HG03175 (cell line): Measurements from ENCODE around the gene ACTRT2.

Source experiments
- ATAC-seq: cut with Tn5 transposase; IDR thresholded peaks from one replicate; pipeline ENCODE4 v1.9.1; 2021; ENCODE audit warnings: mild to moderate bottlenecking, moderate library complexity; ENCODE audit not compliant: unreplicated experiment

ACTRT2 gene

GRCh38 chr1:3052501-3052900 lies 31.2 kb downstream of the ACTRT2 start:
- ATAC-seq, result no peak

DNA sequence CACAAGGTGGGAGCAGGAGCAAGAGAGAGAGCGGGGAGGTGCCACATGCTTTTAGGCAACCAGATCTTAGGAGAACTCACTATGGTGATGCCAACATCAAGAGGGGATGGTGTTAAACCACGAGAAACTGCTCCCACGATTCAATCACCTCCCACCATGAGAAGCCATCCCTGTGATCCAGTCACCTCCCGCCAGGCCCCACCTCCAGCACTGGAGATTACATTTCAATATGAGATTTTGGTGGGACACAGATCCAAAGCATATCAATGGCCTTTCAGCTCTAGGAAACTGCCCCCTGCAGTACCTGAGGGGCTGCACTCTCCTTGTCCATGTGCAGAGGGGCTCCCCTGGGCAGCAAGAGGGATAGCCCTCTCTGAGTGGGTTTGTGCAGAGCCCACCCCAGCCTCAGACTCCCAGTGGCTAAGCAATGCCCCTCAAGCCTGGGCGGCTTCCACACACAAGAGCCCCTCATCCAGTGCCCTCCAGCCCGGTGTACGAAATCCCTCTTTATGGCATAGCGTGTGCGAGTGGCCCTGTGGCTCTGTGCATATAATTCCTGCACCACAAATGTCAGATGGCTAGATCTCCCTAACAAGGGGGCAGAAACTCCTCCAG lies 32.2 kb downstream of the ACTRT2 start:
- ATAC-seq, result no peak

- ATAC-seq, result no peak
Observed at GRCh38 chr1:3053986-3054385, 32.7 kb downstream of the ACTRT2 start.

- ATAC-seq, result no peak
Observed at GRCh38 chr1:3054474-3054873, 33.2 kb downstream of the ACTRT2 start.

DNA sequence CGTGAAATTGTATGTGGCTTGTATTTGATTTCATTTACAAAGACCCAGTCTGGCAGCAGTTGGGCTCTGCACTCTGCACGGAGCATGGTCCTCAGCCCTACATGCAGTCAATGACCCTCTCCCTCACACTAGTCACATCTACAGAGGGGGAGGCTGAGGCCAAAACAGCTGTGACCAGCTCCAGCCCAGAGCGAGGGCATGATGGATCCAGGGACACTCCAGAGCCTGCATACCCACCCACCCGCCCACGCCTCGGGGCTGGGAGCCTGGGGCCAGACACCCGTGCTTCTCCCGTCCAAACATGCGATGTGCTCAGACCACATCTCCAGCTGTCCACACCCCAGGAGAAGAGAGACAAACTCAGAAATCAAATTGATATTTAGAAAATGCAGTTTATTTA lies 33.8 kb downstream of the ACTRT2 start:
- no peak for ATAC-seq

DNA sequence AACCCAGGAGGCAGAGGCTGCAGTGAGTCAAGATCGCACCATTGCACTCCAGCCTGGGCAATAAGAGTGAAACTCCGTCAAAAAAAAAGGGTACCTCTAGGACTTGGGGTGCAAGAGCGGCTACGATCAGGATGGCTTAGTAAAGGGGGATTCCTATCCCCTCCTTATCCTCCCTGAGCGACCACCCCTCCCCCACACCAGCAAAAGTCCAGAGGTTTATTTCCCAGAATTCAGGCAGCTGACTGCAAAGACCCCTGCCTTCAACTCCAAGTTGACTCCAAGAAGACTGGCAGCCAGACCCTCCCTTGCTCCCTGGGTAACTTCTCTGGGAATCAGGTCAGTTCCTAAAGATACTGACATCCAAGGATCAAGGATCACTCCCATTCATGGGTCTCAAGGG lies 35.4 kb downstream of the ACTRT2 start:
- ATAC-seq, result no peak

DNA sequence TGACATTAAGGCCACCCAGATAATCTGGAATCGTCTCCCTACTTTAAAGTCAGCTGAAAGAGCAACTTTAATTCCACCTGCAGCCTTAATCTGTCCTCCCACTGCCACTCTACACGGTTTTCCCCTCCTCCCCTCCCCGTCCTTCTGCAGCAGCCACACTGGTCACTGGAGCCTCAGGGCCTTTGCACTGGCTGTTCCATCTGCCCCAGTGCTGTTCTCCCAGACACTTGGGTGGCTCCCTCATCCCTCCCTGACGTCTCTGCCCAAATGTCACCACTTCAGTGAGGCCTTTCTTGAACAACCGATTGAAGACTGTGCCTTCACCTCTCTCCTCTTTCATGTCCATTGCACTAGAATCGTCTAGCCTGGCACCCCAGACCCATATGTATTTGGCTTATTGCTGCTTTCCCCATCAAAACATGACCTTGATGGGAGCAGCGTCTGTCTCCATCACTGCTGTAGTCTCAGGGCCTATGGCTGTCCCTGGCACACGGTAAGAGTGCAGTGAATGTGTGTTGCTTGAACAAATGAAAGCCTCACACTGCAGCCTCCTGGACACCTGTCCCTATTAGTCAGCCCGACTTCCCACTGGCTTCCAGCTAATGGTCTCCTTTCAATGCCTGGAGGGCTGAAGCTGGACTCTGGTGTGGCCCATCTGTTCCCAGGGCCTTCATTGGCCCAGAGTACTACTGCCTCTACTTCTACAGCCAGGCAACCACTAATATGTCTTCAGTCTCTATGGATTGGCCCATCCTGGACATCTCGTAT lies 37.2 kb downstream of the ACTRT2 start:
- ATAC-seq, result no peak

DNA sequence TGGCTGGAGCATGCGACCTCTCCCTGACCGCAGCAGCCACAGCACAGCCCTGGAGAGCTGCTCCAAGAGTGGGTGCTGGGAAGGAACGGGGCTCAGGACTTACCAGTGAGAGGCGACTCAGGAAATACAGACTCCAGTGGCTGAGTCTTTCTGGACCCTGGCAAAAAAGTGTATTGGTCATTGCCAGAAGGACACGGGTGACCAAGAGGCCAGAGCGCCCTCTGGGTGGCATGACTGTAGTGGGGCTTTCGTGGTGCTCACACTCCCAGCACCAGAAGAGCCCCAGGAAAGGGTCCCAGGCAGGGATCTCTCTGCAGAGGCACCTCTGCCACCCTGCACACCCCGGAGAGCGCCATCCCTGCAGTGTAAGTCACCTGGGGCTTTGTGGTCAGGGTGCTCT lies 38.9 kb downstream of the ACTRT2 start:
- ATAC-seq, result no peak

GRCh38 chr1:3060601-3061551 lies 39.6 kb downstream of the ACTRT2 start:
- ATAC-seq, result no peak

DNA sequence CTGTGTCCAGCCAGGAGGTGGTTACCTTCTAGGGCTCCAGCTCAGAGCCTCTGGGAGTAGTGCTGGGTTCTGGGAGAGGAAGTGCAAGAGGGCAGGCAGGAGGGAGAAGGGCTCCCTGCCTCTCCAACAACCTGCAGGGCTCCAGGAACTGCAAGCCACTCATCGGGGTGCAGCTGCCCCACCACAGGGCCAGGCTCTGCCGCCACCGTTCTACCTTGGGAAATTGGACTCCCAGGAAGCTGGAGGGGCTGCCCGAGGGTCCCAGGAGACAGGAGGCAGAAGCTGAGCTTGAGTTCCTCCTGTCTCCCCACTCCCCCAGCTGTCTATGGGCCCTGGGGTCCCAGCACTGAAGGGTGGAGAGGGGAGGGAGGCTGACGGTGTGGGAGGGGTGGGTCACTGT lies 40.3 kb downstream of the ACTRT2 start:
- no peak for ATAC-seq

- ATAC-seq, result no peak
Observed at GRCh38 chr1:3061981-3062615, 40.8 kb downstream of the ACTRT2 start.

DNA sequence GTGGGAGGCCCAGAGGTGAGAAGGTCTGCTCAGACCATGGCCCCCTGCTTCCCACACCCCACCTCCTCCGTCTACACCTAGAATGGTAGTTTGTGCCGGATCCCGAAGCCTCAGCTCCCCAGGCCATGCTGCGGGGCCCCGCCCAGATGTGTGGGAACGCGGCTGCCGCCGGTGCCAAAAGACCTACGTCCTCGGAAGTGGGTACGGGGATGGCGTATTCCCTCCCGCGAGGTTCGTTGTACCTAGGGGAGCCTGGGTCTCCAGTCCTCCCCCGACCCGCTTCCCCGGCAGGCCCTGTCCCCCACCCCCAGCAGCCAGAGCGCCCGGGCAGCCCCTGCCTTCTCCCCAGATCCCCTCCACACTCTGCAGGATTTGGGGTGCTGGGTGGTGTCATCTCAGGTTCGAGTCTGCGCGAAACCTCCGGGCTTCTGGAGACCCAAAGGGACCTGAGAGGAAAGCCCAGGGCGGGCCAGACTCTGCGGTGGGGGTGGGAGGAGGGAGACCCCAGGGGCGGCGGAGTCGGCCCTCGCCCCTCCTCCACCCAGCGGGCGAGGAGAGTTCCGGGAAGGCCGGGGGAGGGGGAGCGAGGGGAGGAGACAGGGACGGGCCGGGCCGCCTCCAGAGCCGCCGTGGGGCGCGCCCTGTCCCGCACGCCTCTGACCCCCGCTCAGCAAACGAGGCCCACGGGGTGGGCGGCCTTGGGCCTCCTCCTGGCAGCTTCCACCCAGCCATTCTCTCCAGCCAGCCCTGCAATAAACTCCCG lies 41.5 kb downstream of the ACTRT2 start:
- ATAC-seq, result no peak

DNA sequence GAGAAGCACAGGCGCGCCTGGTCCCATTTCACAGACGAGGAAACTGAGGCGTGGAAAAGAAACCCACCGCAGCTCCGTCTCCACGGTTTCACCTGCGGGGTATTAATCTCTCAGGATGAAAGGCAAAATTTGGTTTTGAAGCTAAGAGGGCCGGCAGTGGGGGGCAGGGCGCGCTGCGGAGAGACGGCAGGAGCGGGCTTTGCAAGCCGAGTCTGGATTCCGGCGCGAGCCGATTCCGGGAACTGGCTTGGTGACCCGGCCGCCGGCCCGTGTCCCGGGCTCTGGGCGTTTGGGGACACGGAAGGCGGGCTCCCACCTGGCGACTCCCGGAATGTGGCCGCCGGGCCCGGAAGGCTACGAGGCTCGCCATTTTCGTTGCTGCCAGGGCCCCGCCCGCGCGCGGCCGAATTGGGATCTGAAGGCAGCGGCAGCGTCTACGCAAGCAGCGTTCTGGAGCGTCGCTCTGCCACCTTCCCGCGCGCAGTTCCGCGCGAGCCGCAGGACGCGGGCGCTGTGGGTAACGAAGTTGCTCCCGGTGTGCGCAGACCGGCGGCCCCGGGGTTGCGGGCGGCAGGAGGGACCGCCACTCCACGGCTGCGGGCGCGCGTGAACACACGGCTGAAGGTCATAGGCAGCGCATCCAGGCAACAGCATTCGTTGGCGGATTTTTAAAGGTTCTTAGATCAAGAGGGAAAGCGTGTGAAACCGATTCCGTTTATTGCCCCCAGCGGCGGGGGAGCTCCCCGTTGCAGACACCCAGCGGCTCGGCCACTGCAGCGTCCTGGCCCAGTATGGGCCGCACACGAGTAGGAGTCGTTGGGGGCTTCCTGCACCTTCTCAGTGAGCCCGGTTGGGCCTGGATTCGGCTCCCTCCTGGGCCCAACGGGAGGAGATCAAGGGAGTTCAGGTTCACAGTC lies 42.4 kb downstream of the ACTRT2 start:
- no peak for ATAC-seq

DNA sequence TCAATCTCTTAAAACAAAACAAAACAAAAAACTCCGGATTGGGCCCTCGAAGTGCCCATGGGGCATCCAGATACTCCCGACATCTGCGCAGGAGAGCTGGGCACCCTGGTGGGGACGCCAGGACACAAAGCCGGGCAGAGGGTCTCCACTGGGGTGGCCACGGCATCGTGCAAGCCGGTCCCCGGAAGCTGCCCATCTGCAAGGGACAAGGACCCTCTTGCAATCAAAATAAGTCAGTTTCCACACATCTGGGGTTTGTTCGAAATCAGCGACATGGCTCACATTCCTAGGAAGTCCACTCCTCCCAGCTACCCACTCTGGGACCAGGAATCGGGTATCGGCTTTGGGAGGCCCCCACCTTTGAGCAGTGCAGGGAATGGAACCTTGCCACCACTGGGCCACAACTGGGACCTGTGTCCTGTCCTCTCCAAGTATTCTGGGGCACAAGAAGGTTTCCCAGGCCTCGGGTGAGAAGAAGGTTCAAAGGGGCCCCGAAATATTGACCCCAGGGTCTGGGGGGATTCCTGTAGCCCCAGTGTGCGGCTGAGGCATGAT lies 43.1 kb downstream of the ACTRT2 start:
- no peak for ATAC-seq

DNA sequence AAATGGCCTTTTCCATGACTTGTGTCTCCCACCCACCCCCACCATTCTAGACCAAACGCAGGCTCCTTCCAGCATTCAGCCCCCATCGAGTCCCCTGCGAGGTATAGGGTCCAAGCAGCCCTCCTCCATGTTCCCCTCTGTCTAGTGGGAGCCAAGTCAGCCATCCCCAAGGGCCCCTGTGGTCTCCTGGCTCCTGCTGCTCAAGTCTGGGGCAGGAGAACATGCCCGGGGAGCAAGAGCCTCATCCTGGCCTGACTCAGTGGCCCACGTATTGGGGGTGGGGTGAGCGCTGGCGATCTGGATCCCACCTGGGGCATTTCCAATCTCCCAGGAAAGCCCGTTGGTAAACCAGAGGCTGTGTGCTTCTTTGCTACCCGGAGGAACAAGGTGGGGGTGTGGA lies 43.6 kb downstream of the ACTRT2 start:
- no peak for ATAC-seq

DNA sequence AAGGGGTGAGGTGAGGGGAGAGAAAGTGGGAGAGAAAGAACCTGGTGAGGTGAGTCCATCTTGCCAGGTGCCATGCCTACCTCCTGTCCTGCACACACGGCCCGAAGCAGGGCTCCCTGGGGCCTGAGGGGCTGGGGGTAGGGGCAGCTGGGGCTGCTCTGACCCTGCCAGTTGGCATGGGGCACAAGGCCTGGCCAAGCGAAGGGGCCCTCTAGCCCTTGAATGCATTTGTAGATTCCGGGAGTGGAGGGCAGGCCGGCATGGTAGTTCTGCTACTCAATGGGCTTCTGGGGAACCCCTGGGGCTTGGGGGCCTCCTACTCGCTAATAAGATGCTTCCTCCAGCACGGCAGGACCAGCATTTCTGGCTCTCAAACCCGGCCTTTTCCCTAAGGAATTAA lies 44.1 kb downstream of the ACTRT2 start:
- ATAC-seq, result no peak

DNA sequence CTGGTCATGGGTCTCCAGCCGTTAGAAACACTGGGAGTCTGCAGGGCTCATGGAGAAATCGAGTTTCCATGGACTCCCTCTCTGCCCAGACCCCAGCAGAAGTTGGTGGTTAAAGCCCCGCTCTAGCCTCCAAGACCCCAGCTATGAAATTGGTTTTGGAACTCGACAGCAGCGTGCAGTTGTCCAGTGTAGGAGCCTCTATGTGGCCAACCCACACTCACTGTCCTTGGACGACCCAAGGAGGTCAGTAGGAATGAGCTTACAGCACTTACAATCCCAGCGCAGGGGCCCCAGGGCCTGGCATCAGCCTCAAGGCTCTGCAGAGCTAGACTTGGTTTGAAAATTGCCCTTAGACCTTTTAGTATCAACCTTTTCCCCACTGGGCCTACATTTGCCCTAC lies 44.5 kb downstream of the ACTRT2 start:
- no peak for ATAC-seq

DNA sequence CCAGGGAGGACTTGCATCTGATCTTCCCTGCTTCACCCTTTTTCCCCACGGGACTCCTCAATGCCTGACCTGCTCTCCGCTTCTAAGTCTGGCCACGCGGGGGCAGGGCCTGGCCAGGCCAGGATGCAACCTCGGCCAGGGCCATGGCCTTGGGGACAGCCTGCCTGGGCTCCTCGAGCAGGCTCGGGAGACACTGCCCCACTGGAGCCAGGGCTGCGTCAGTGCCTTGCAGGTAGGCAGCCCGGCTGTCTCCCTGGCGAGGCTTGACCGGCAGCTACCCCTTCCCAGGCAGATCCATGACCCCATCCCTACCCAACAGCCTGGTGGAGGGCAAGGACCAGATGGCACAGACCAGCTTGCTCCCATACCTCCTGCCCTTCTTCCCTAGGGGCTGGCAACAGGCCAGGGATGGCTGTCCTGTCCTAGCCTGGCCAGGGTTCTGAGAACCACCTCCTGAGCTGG lies 45.0 kb downstream of the ACTRT2 start:
- no peak for ATAC-seq

DNA sequence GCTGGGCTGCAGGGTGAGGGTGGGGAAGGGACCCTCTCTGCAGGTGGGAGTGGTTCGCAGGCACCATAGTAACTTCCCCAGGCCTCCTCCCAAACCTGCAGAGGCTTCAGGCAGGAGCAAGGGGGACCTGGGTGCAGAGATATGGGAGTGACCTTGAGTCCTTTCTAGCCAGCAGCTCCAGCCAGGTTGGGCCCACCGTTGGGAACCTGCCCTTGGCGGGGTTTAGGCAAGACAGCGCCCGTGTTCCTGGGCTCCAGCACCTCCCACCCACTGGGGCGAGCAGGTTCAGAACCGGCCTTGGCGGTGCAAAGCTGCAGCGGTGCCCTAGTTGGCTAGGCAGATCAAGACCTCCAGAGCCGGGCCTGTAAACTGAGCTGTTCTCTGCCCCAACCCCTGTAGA lies 45.6 kb downstream of the ACTRT2 start:
- no peak for ATAC-seq
